Keratinocyte (primary cell): ENCODE results near the gene ITCH. TPM values are rescaled to one million over a fixed set of nuclear protein-coding genes. Genes with fewer than 3 reads are reported as not detected.

Experiments
- DNase-seq: peaks from one replicate; pipeline ENCODE4 v3.0.0-alpha.2; 2011; ENCODE audit warnings: low read depth, missing footprints, low spot score
- FAIRE-seq: peaks from 2 replicates; lab custom pipeline; 2011; peaks lifted over from hg19 to GRCh38; lab: Jason Lieb, UNC
- H2AFZ ChIP-seq: 2 replicates; pipeline ENCODE4 v1.6.0; 2012; ENCODE audit warnings: low read length, control low read depth, inconsistent platforms; ENCODE audit not compliant: control insufficient read depth
- H3K27ac ChIP-seq: 2 replicates; pipeline ENCODE4 v1.5.1; 2011; ENCODE audit warnings: low read length; ENCODE audit not compliant: control insufficient read depth, insufficient read depth
- H3K27me3 ChIP-seq: 3 replicates; pipeline ENCODE4 v1.6.0; 2011; ENCODE audit warnings: low read length; ENCODE audit not compliant: control insufficient read depth, insufficient read depth; ENCODE audit errors: extremely low read depth
- H3K36me3 ChIP-seq, 2 experiments: 2 replicates in 1 of 2; 3 replicates in 1 of 2; pipeline ENCODE4 v1.5.1; 2011; ENCODE audit warnings: low read length in 2 of 2, mild to moderate bottlenecking in 1 of 2; ENCODE audit not compliant: control insufficient read depth in 2 of 2, insufficient read depth in 2 of 2; ENCODE audit errors: extremely low read depth in 1 of 2
- H3K4me1 ChIP-seq: 3 replicates; pipeline ENCODE4 v1.5.1; 2011; ENCODE audit warnings: low read length; ENCODE audit not compliant: control insufficient read depth, insufficient read depth; ENCODE audit errors: extremely low read depth
- H3K4me2 ChIP-seq: 3 replicates; pipeline ENCODE4 v1.6.0; 2011; ENCODE audit warnings: low read depth, low read length; ENCODE audit not compliant: control insufficient read depth, insufficient read depth; ENCODE audit errors: extremely low read depth
- H3K4me3 ChIP-seq, 3 experiments: fragments of 200-600 bp in 1 of 3; sonication (generic) in 1 of 3; 2 replicates in 2 of 3; 3 replicates in 1 of 3; pipeline ENCODE4 v1.5.1; 2011 to 2016; ENCODE audit warnings: low read length in 3 of 3, mild to moderate bottlenecking in 3 of 3, control low read depth in 2 of 3, inconsistent platforms in 1 of 3, low read depth in 1 of 3, mixed read lengths in 1 of 3, mixed run types in 1 of 3, moderate library complexity in 1 of 3; ENCODE audit not compliant: control insufficient read depth in 2 of 3, insufficient read depth in 2 of 3; ENCODE audit errors: extremely low read depth in 1 of 3
- H3K79me2 ChIP-seq: 2 replicates; pipeline ENCODE4 v1.6.0; 2012; ENCODE audit warnings: low read length; ENCODE audit not compliant: control insufficient read depth, insufficient read depth
- H3K9ac ChIP-seq: 3 replicates; pipeline ENCODE4 v1.6.0; 2011; ENCODE audit warnings: low read length; ENCODE audit not compliant: control insufficient read depth, insufficient read depth; ENCODE audit errors: extremely low read depth
- H3K9me1 ChIP-seq: 3 replicates; pipeline ENCODE4 v1.6.0; 2011; ENCODE audit warnings: low read length; ENCODE audit not compliant: control insufficient read depth, insufficient read depth; ENCODE audit errors: extremely low read depth
- H3K9me3 ChIP-seq: 2 replicates; pipeline ENCODE4 v1.5.1; 2012; ENCODE audit warnings: low read depth, low read length; ENCODE audit not compliant: control insufficient read depth
- H4K20me1 ChIP-seq: 3 replicates; pipeline ENCODE4 v1.6.0; 2011; ENCODE audit warnings: low read length; ENCODE audit not compliant: control insufficient read depth, insufficient read depth; ENCODE audit errors: extremely low read depth
- CTCF ChIP-seq, 3 experiments: IDR thresholded peaks in 1 of 3; conservative IDR thresholded peaks in 1 of 3; optimal IDR thresholded peaks in 1 of 3; 2 replicates in 2 of 3; 3 replicates in 1 of 3; pipeline versions ENCODE3 to v1.5.1; 2011; ENCODE audit warnings: low read length in 3 of 3, mild to moderate bottlenecking in 3 of 3, moderate library complexity in 2 of 3, control low read depth in 1 of 3, inconsistent platforms in 1 of 3; ENCODE audit not compliant: insufficient read depth in 2 of 3; ENCODE audit errors: extremely low read depth in 1 of 3
- EZH2 ChIP-seq: IDR thresholded peaks from one replicate; pipeline ENCODE4 v1.6.1; 2012; ENCODE audit warnings: inconsistent platforms, mild to moderate bottlenecking, low read length, moderate library complexity
- dilution Hi-C: fragments of 300-500 bp; cut with MboI; formaldehyde crosslinking; loops from one replicate; pipeline ENCODE4 v1.7.0; 2020; ENCODE audit warnings: low sequenced_read_pairs; ENCODE audit not compliant: extremely low pct_ligation_motif_present
- polyA plus RNA-seq, 5 experiments: library from polyadenylated mRNA; depleted of rRNA in 3 of 5; stranded (reverse) in 3 of 5; stranded (forward) in 1 of 5; unstranded in 1 of 5; fragments of >200 nt; gene quantifications; 1 replicate in 1 of 5; 2 replicates in 3 of 5; 3 replicates in 1 of 5; pipeline versions ENCODE4 v1.2.1 to v1.2.3, GENCODE V29; 2011 to 2012; ENCODE audit warnings: missing spikeins in 2 of 5, low read depth in 1 of 5, low replicate concordance in 1 of 5

Gene ITCH
- polyA plus RNA-seq, 1 donor (not counting 4 experiments of a cell fraction or from before 2014, with no cell fraction given): 42.5 TPM

GRCh38 chr20:34558320-34559218 is 195.5 kb downstream of the ITCH start, which contains the start of gene MAP1LC3A:
MAP1LC3A (plus strand) TSS chr20:34558718; CDS start chr20:34558869, 151 bp downstream.
- no peaks in the 10 kb centered on the region for H3K79me2 ChIP-seq
- no peaks in the 10 kb centered on the region for H3K9me1 ChIP-seq
- peak within 1 kb of the TSS; percentile 84 for H3K9ac ChIP-seq
- FAIRE-seq (no peak), DNase-seq (peak; percentile 75)
- no peak for TF ChIP-seq EZH2
- TF ChIP-seq CTCF (optimal IDR thresholded peaks at IDR 0.05 in 1 of 3, IDR thresholded peaks at IDR 0.05 in 1 of 3, conservative IDR thresholded peaks at IDR 0.05 in 1 of 3; ENCODE audit: extremely low read depth in 1 of 3, insufficient read depth in 2 of 3, low read length in 3 of 3): no peak
- peak within 1 kb of the TSS; percentile 69 for H2AFZ ChIP-seq
- H4K20me1 ChIP-seq: no peaks in the 10 kb centered on the region
- peak within 1 kb of the TSS; percentile 72 for H3K4me2 ChIP-seq
- peaks cover 6% of the 10 kb centered on the region for H3K4me1 ChIP-seq
- H3K27ac ChIP-seq: peak within 1 kb of the TSS; percentile 70
- H3K4me3 ChIP-seq: peak within 1 kb of the TSS; percentile 54 to 74 (median 74)
- H3K36me3 ChIP-seq: no peaks in the 10 kb centered on the region
- H3K9me3 ChIP-seq: no peaks in the 10 kb centered on the region
- dilution Hi-C loops: no loop called here
- H3K27me3 ChIP-seq: no peaks in the 10 kb centered on the region

GRCh38 chr20:34559311-34560140 is 196.5 kb downstream of the ITCH start:
- H3K9ac ChIP-seq: no peak overlapping the region
- H3K9me1 ChIP-seq: no peaks in the 10 kb centered on the region
- no peak for DNase-seq
- H3K9me3 ChIP-seq: no peaks in the 10 kb centered on the region
- H2AFZ ChIP-seq: no peak overlapping the region
- no peaks in the 10 kb centered on the region for H4K20me1 ChIP-seq
- peaks cover 6% of the 10 kb centered on the region for H3K4me1 ChIP-seq
- H3K27me3 ChIP-seq: no peaks in the 10 kb centered on the region
- no peak overlapping the region for H3K4me2 ChIP-seq
- no peak for TF ChIP-seq CTCF (optimal IDR thresholded peaks at IDR 0.05 in 1 of 3, IDR thresholded peaks at IDR 0.05 in 1 of 3, conservative IDR thresholded peaks at IDR 0.05 in 1 of 3; ENCODE audit: extremely low read depth in 1 of 3, insufficient read depth in 2 of 3, low read length in 3 of 3)
- TF ChIP-seq EZH2: no peak
- no peak for FAIRE-seq
- H3K4me3 ChIP-seq: no peak overlapping the region
- no peaks in the 10 kb centered on the region for H3K79me2 ChIP-seq
- H3K27ac ChIP-seq: no peak overlapping the region
- H3K36me3 ChIP-seq: no peaks in the 10 kb centered on the region
- dilution Hi-C loops: no loop called here
